ENCODE data around the gene ADAMTS18. TPM values are rescaled to one million over a fixed set of nuclear protein-coding genes. Genes with fewer than 3 reads are reported as not detected.

Gene ADAMTS18
- total RNA-seq, 4 donors from 2014 or later: 0.75 TPM; not detected in 3

DNA sequence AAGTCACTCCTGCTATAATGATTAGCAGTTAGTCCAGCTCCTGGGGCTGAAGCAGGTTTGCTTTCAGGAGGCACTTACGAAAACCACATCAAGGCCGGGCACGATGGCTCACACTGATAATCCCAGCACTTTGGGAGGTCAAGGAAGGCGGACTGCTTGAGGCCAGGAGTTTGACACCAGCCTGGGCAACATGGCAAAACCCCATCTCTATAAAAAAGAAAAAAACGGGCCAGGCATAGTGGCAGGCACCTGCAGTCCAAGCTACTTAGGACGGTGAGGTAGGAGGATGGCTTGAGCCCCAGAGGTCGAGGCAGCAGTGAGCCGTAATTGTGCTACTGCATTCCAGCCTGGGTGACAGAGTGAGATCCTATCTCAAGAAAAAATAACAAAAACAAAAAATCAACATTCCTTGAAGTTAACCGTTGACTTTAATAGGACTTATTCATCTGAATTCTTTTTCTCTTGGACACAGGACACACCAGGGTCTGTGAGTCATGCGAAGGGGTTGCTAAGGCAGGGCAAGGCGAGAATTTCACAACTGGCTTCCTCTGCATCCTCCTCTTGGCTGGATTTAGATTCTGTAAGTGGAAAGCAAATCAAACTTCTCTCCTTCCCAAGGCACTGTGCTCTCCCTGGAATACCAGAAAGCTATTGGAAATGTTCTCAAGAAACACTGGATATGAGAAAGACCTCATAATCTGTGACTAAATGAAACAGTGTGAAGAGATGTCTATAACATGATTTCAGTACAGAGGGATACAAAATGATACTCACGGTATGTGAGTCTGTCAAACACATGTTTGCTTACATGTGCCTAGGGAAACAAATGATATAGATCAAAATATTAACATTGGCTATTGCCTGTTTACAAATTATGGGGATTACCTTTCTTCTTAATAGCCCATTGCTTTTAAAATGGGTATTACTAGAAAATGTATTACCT lies 136.1 kb downstream of the ADAMTS18 start:
- H3K4me3 ChIP-seq (replicated peaks in 1 of 3): no peak overlapping the region
- peak overlapping the region in 1 of 3 donors; percentile 11 for H3K27ac ChIP-seq
- TF ChIP-seq POLR2A (IDR thresholded peaks at IDR 0.05): no peak
- TF ChIP-seq, protein P1, sequence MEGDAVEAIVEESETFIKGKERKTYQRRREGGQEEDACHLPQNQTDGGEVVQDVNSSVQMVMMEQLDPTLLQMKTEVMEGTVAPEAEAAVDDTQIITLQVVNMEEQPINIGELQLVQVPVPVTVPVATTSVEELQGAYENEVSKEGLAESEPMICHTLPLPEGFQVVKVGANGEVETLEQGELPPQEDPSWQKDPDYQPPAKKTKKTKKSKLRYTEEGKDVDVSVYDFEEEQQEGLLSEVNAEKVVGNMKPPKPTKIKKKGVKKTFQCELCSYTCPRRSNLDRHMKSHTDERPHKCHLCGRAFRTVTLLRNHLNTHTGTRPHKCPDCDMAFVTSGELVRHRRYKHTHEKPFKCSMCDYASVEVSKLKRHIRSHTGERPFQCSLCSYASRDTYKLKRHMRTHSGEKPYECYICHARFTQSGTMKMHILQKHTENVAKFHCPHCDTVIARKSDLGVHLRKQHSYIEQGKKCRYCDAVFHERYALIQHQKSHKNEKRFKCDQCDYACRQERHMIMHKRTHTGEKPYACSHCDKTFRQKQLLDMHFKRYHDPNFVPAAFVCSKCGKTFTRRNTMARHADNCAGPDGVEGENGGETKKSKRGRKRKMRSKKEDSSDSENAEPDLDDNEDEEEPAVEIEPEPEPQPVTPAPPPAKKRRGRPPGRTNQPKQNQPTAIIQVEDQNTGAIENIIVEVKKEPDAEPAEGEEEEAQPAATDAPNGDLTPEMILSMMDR (IDR thresholded peaks at IDR 0.05): no peak
- H3K4me1 ChIP-seq: peaks cover 0 to 20% of the 10 kb centered on the region in 2 donors
- H3K27me3 ChIP-seq: no peaks in the 10 kb centered on the region
- WGBS, 2 donors: 44 to 48% methylated on average over 12 of the region's 12 CpGs
- no peaks in the 10 kb centered on the region for H3K9me3 ChIP-seq
- DNase-seq: peak; percentile 54 to 64
- no peaks in the 10 kb centered on the region for H3K36me3 ChIP-seq
- intact Hi-C loops (cut with DNase I): no loop called here

DNA sequence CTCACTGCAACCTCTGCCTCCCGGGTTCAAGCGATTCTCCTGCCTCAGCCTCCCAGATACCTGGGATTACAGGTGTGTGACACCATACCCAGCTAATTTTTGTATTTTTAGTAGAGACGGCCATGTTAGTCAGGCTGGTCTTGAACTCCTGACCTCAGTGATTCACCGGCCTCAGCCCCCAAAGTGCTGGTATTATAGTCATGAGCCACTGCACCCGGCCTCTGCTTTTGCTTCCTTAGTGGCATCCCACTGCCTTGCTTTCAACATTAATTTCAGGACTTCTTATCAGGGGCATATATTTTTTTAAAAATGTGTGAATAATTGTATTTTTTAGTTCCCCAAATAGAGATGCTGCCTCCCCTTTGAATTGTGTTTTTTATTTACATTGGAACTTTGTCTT lies 136.8 kb downstream of the ADAMTS18 start:
- 89 to 91% methylated on average over 5 of the region's 5 CpGs for WGBS, 2 donors
- H3K27ac ChIP-seq: no peak overlapping the region

DNA sequence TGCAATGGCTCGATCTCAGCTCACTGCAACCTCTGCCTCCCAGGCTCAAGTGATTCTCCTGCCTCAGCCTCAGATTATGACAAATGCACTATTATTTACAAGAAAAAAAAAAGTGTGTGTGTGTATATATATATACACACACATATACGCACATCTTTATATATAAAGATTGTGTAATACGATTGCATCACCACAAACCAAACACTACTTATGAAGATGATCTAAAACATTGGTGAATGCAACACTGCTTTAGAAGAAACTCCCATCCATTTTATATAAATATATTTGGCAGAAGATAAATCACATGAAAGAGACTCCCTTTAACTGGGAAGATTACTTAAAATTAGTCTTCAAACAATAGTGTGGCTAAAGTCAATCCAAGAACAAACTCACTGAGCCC lies 138.9 kb downstream of the ADAMTS18 start:
- Histone ChIP-seq H3K4me1 (peaks cover 0 to 20% of the 10 kb centered on the region in 2 donors), H3K36me3 (no peaks in the 10 kb centered on the region), H3K27me3 (no peaks in the 10 kb centered on the region), H3K27ac (no peak overlapping the region), H3K4me3 (replicated peaks in 1 of 3) (no peak overlapping the region), H3K9me3 (no peaks in the 10 kb centered on the region)
- no peak for DNase-seq
- intact Hi-C loops (cut with DNase I): no loop called here
- TF ChIP-seq, protein P1 (IDR thresholded peaks at IDR 0.05): no peak
- 91 to 93% methylated on average over 3 of the region's 3 CpGs for WGBS, 2 donors

More for the DNA sequence above, 136.8 kb downstream of the ADAMTS18 start:
- DNase-seq: no peak
- no peak overlapping the region for H3K4me3 ChIP-seq (replicated peaks in 1 of 3)
- TF ChIP-seq, protein P1 (IDR thresholded peaks at IDR 0.05): no peak
- no peak for TF ChIP-seq POLR2A (IDR thresholded peaks at IDR 0.05)
- no peaks in the 10 kb centered on the region for H3K36me3 ChIP-seq
- intact Hi-C loops (cut with DNase I): no loop called here
- no peaks in the 10 kb centered on the region for H3K9me3 ChIP-seq
- H3K4me1 ChIP-seq: peaks cover 0 to 20% of the 10 kb centered on the region in 2 donors
- H3K27me3 ChIP-seq: no peaks in the 10 kb centered on the region

DNA sequence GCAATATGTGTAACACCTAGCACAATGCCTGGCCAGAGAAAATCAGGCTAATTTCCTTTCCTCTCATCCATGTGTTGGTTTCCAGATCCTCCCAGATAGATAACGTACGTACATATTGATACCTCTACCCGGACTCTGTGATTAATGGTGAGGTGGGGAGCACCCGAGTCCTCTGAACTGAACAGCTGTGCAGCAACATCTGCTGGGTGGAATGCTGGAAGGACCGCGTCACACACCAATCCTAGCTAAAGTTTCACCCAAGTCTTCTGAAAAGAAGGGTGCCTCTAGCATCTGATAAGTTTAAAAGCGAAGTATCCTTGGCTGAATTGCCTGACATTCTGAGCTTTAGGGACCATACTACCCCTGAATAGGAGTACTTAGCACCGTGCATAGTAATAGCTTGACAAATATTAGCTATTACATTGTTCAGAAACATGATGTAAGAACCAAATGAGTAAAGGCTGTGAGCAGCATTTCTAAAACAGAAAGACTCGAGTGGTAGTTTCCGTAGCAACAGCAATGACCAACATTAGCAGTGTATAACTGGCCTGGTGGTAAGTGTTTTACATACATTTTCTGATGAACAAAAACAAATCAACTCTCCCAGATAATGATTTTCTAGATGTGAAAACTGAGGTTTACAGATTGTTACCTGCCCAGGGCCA lies 144.3 kb downstream of the ADAMTS18 start:
- Histone ChIP-seq H3K27ac (peak overlapping the region in 2 of 3 donors; percentile 5 to 59), H3K4me1 (peaks cover 17 to 28% of the 10 kb centered on the region in 2 donors), H3K36me3 (no peaks in the 10 kb centered on the region), H3K27me3 (no peaks in the 10 kb centered on the region), H3K9me3 (no peaks in the 10 kb centered on the region), H3K4me3 (replicated peaks in 1 of 3) (no peak overlapping the region)
- DNase-seq: no peak
- WGBS, 2 donors: 80 to 84% methylated on average over 10 of the region's 10 CpGs
- TF ChIP-seq, protein P1 (IDR thresholded peaks at IDR 0.05): no peak
- TF ChIP-seq POLR2A (IDR thresholded peaks at IDR 0.05): no peak
- intact Hi-C loops (cut with DNase I): no loop called here
